ENCODE measurements around the gene PYCR2.
A peak's percentile ranks its signal among the peaks of the same experiment; 100 is the strongest.

The PYCR2 gene

DNA sequence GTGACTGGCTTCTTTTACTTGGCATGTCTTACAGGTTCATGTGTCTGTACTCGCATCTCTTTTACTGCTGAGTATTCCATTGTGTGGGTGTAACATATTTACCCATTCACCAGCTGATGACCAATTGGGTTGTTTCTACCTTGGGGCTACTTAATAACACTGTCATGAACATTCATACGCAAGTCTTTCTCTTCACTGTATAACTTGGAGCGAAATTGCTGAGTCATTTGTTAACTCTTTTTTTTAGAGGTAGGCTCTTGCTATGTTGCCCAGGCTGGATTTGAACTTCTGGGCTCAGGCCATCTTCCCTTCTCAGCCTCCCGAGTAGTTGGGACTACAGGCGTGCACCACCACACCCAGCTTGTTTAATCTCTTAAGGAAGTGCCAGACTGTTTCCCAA lies 6.5 kb downstream of the PYCR2 start:
- DNase-seq = no peak

DNA sequence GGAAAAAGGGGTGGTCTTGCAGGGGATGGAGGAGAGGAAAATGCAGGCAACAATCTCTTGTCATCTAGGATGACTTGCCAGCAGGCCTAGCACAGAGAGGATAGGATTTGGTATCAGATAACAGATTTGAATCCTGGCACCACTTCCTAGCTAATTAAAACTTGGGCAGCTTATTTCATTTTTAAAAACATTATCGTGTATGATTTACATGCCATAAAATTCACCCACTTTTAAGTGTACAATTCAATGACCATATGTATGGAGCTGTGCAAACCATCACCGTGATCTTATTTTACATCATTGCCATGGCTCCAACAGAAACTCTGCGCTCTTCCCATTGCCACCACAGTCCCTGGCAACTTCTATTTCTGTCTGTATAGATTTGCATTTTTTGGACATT lies 6.9 kb downstream of the PYCR2 start:
- no peak for DNase-seq

DNA sequence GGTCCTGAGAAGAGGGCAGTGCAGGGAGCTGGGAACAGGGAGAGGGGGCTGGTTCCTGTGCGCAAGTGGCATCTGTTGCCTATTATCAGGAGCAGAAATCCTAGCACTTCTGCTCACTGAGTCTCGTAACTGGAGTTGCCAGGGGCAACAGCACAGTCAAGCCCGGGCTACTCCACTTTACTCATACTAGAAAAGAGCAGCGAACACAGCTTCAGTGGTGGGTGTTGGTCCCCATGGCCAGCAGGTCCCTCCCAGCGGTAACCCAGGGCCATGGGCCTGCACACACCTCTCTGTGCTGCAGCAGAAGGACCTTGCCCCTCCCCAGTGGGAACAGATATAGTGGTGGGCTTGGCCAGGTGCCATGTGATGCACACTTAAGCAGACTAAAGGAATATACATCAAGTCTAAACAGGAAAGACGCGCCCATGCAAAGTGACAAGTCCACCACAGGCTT lies 8.5 kb downstream of the PYCR2 start:
- DNase-seq = peak; percentile 24

GRCh38 chr1:225914947-225915346 lies 9.1 kb downstream of the PYCR2 start:
- no peak for DNase-seq

GRCh38 chr1:225914391-225914790 lies 9.7 kb downstream of the PYCR2 start:
- no peak for DNase-seq

- DNase-seq = peak; percentile 42
Observed at GRCh38 chr1:225911191-225912130, 12.6 kb downstream of the PYCR2 start.

- DNase-seq = no peak
Observed at GRCh38 chr1:225909477-225909876, 14.6 kb downstream of the PYCR2 start.

- no peak for DNase-seq
Observed at GRCh38 chr1:225908773-225909172, 15.3 kb downstream of the PYCR2 start.

GRCh38 chr1:225908013-225908640 lies 15.9 kb downstream of the PYCR2 start:
- no peak for DNase-seq

- no peak for DNase-seq
Observed at GRCh38 chr1:225907341-225907740, 16.7 kb downstream of the PYCR2 start.

DNA sequence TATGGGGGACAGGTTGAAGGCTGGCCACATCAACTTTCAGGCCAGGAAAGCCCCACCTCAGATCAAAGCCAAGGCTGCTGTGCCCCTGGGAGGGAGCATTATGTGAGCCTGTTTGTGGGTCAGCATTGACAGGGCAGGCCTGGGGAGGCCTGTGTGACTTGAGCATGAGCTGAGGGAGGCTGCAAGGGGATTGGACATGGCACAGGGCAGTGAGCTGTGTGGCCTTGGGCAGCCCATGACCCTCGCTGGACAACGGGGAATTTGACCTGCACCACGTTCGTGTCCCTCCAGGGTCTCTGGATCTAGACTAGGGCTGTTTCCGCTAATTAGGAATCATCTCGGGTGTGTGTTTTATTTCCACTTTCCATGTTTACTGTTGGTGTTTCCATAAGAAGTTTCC lies 17.6 kb downstream of the PYCR2 start:
- no peak for DNase-seq

GRCh38 chr1:225903623-225904022 lies 20.4 kb downstream of the PYCR2 start:
- no peak for DNase-seq

GRCh38 chr1:225899044-225899925 lies 24.8 kb downstream of the PYCR2 start:
- no peak for DNase-seq

GRCh38 chr1:225897595-225898514 lies 26.2 kb downstream of the PYCR2 start:
- no peak for DNase-seq

- DNase-seq = no peak
Observed at GRCh38 chr1:225896937-225897549, 27.0 kb downstream of the PYCR2 start.

DNA sequence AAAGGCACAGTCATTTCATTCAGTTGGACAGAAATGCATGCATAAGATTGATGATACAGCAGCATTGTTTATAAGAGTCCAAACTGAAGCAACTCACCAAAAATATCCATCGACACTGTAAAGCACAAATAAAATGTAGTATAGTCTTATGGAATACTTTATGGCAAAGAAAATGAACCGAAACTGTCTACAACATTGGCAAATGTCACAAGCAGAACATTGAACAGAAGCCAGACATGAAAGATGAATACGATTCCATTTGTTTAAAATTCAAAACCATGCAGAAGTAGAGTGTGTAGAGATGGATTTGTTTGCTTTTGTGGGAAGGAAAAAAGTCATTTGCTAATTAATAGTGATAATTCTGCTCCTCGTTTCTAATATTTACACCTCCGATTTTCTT lies 27.6 kb downstream of the PYCR2 start:
- no peak for DNase-seq

DNA sequence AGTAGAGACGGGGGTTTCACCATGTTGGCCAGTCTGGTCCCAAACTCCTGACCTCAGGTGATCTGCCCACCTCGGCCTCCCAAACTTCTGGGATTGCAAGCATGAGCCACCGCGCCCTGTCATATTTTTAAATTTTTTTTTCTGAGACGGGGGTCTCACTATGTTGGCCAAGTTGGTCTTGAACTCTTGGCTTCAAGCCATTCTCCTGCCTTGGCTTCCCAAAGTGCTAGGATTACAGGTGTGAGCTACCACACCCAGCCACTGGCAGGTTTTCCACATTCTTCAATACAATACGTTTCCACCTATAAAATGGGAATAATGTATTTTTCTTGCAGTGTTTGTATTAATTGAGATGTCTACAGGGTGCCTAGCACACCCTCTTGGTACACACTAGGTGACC lies 31.7 kb downstream of the PYCR2 start:
- no peak for DNase-seq

- DNase-seq = no peak
Observed at GRCh38 chr1:225891229-225891972, 32.6 kb downstream of the PYCR2 start.

GRCh38 chr1:225890346-225891228 lies 33.5 kb downstream of the PYCR2 start:
- DNase-seq = no peak

DNA sequence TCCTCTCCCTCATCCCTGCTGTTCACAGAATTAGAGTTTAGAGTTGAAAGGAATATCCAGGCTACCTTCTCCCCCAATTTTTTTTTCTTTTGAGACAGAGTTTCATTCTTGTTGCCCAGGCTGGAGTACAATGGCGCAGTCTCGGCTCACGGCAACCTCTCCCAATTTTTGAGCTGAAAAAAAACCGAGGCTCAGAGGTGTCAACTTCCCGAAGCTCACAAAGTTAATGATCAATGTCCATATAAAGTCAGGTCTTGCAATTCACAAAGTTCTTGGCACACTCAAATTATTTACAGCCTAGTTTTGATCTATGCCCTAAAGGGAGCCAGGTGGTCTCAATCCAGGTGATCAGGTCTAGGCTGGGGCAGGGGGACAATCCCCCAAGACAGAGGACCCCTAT lies 34.3 kb downstream of the PYCR2 start:
- DNase-seq = no peak

All from fibroblast of upper back skin (primary cell).